T-helper 17 cell (primary cell): ENCODE data around the gene PDCD11. TPM values are rescaled to one million over a fixed set of nuclear protein-coding genes. Genes with fewer than 3 reads are reported as not detected.

Experiments used
- total RNA-seq, 4 donors: library from RNA in 2 of 4; stranded (reverse) in 2 of 4; gene quantifications; one replicate each; pipeline ENCODE4 v1.2.3 and lab custom pipeline; 2022 to 2026

PDCD11 gene
- total RNA-seq, 2 donors from 2014 or later: 18.7 to 29.7 TPM

Other genes with a start within 250 kb of the PDCD11 start
- gene NT5C2, start 203.4 kb upstream of the PDCD11 start, total RNA-seq: 10 to 100 TPM; 49.1 to 58.0 TPM
- gene RPEL1, start 150.7 kb upstream of the PDCD11 start, total RNA-seq: not detected
- not detected for gene INA, start 119.5 kb upstream of the PDCD11 start, total RNA-seq
- gene PCGF6, start 45.5 kb upstream of the PDCD11 start, total RNA-seq: 1 to 10 TPM; 4.6 to 4.7 TPM
- gene TAF5, start 28.6 kb upstream of the PDCD11 start, total RNA-seq: 1 to 10 TPM; 5.7 to 7.4 TPM
- 100 to 1,000 TPM; 135 to 136 TPM for gene ATP5MK, start 151 bp upstream of the PDCD11 start, total RNA-seq
- 10 to 100 TPM; 15.5 to 23.6 TPM for gene CALHM2, start 55.7 kb downstream of the PDCD11 start, total RNA-seq
- not detected for gene CALHM1, start 62.3 kb downstream of the PDCD11 start, total RNA-seq
- not detected for gene CALHM3, start 82.6 kb downstream of the PDCD11 start, total RNA-seq
- gene NEURL1, start 97.1 kb downstream of the PDCD11 start, total RNA-seq: 1 to 10 TPM in 1 of 2 donors, under 1 TPM in 1; 0.50 to 1.1 TPM